NCI-H526 treated with DMSO at 0.1 percent for 48 hours (cell line): ENCODE data around the gene SIGLECL1.

Experiments
- DNase-seq: peaks from one replicate; lab custom pipeline; 2025; lab: John Stamatoyannopoulos, UW

The SIGLECL1 gene

GRCh38 chr19:51295382-51296126 lies 44.7 kb downstream of the SIGLECL1 start:
- DNase-seq, result no peak

- DNase-seq, result no peak
These were observed 45.6 kb downstream of the SIGLECL1 start for GRCh38 chr19:51296336-51297093.

GRCh38 chr19:51297406-51297805 lies 46.5 kb downstream of the SIGLECL1 start:
- DNase-seq, result no peak

GRCh38 chr19:51301266-51301665 lies 50.4 kb downstream of the SIGLECL1 start:
- DNase-seq, result no peak

- no peak for DNase-seq
These were observed 54.6 kb downstream of the SIGLECL1 start for GRCh38 chr19:51305479-51305878.

- DNase-seq, result no peak
These were observed 60.7 kb downstream of the SIGLECL1 start, which contains the start of gene IGLON5 for GRCh38 chr19:51311351-51312257. Gene IGLON5, plus strand, starts transcription at chr19:51311644. Its CDS starts 204 bp downstream, at chr19:51311848.

GRCh38 chr19:51316688-51317087 lies 65.8 kb downstream of the SIGLECL1 start:
- no peak for DNase-seq

GRCh38 chr19:51317376-51317775 lies 66.5 kb downstream of the SIGLECL1 start:
- DNase-seq, result no peak

- DNase-seq, result no peak
These were observed 67.1 kb downstream of the SIGLECL1 start for GRCh38 chr19:51317968-51318367.
